IPS-NIHi7 (cell line): ENCODE results near the gene FSTL1.

Source experiments
- DNase-seq: peaks from one replicate; pipeline ENCODE4 v3.0.0; 2012; ENCODE audit warnings: mixed read lengths; ENCODE audit errors: extremely low spot score

Gene FSTL1

GRCh38 chr3:120450600-120451271 is at the start of gene FSTL1:
Gene FSTL1 (minus strand): TSS chr3:120450992. CDS start chr3:120450746, 246 bp downstream.
- DNase-seq = peak; percentile 79

- DNase-seq = peak; percentile 52
These were observed 48.0 kb upstream of the FSTL1 start for GRCh38 chr3:120498556-120499346.

- no peak for DNase-seq
These were observed 47.0 kb upstream of the FSTL1 start for GRCh38 chr3:120497818-120498217.

- DNase-seq = no peak
These were observed 46.5 kb upstream of the FSTL1 start for GRCh38 chr3:120497336-120497735.

- DNase-seq = no peak
These were observed 45.6 kb upstream of the FSTL1 start for GRCh38 chr3:120496278-120497002.

GRCh38 chr3:120495809-120496208 is 45.0 kb upstream of the FSTL1 start:
- DNase-seq = no peak

GRCh38 chr3:120492103-120492502 is 41.3 kb upstream of the FSTL1 start:
- DNase-seq = no peak

GRCh38 chr3:120489421-120489820 is 38.6 kb upstream of the FSTL1 start:
- DNase-seq = no peak

GRCh38 chr3:120488296-120488695 is 37.5 kb upstream of the FSTL1 start:
- DNase-seq = no peak

GRCh38 chr3:120487191-120487650 is 36.4 kb upstream of the FSTL1 start:
- DNase-seq = no peak

- DNase-seq = no peak
These were observed 30.3 kb upstream of the FSTL1 start for GRCh38 chr3:120481081-120481480.

- DNase-seq = no peak
These were observed 27.0 kb upstream of the FSTL1 start for GRCh38 chr3:120477781-120478180.

- DNase-seq = peak; percentile 39
These were observed 25.1 kb upstream of the FSTL1 start for GRCh38 chr3:120475722-120476377.

- DNase-seq = no peak
These were observed 23.3 kb upstream of the FSTL1 start for GRCh38 chr3:120473896-120474675.

GRCh38 chr3:120473389-120473788 is 22.6 kb upstream of the FSTL1 start:
- DNase-seq = no peak

GRCh38 chr3:120472121-120472844 is 21.5 kb upstream of the FSTL1 start:
- no peak for DNase-seq

- DNase-seq = no peak
These were observed 20.9 kb upstream of the FSTL1 start for GRCh38 chr3:120471643-120472042.

GRCh38 chr3:120470870-120471269 is 20.1 kb upstream of the FSTL1 start:
- no peak for DNase-seq

GRCh38 chr3:120469882-120470301 is 19.1 kb upstream of the FSTL1 start:
- DNase-seq = no peak

- DNase-seq = peak; percentile 58
These were observed 18.6 kb upstream of the FSTL1 start for GRCh38 chr3:120469440-120469839.
